HepG2 (cell line): Measurements from ENCODE around the gene KNG1. TPM values are rescaled to one million over a fixed set of nuclear protein-coding genes. Genes with fewer than 3 reads are reported as not detected.
A peak's percentile ranks its signal among the peaks of the same experiment; 100 is the strongest.

Experiments
- ARNT ChIP-seq: fragments of 450-650 bp; IDR thresholded peaks from 2 replicates; pipeline ENCODE4 v1.6.1; 2017
- DBP ChIP-seq: sonication (generic); formaldehyde crosslinking; IDR thresholded peaks from 2 replicates; pipeline ENCODE4 v1.4.0; 2020; ENCODE audit warnings: missing genetic modification reagents; ENCODE audit errors: not compliant biosample characterization
- DPF2 ChIP-seq: sonication (generic); formaldehyde crosslinking; IDR thresholded peaks from 2 replicates; pipeline ENCODE4 v1.4.0; 2020; ENCODE audit warnings: mild to moderate bottlenecking, low read depth, missing genetic modification reagents, borderline replicate concordance
- ESRRA ChIP-seq: sonication (generic); formaldehyde crosslinking; IDR thresholded peaks from 2 replicates; pipeline ENCODE4 v1.5.1; 2020; ENCODE audit warnings: mild to moderate bottlenecking, low read depth, missing genetic modification reagents
- HDAC1 ChIP-seq: sonication (generic); formaldehyde crosslinking; IDR thresholded peaks from 2 replicates; pipeline ENCODE4 v1.5.1; 2020; ENCODE audit warnings: mild to moderate bottlenecking, missing genetic modification reagents
- MAFK ChIP-seq, 2 experiments: IDR thresholded peaks in 1 of 2; conservative IDR thresholded peaks in 1 of 2; 2 replicates each; pipeline ENCODE4 v1.6.1; 2011; ENCODE audit warnings: improper control_type of control experiment in 2 of 2, low read length in 2 of 2
- MED8 ChIP-seq: sonication (generic); formaldehyde crosslinking; IDR thresholded peaks from 2 replicates; pipeline ENCODE4 v1.8.1; 2023; ENCODE audit warnings: mild to moderate bottlenecking, missing genetic modification reagents; ENCODE audit not compliant: insufficient replicate concordance
- NCOA5 ChIP-seq: sonication (generic); formaldehyde crosslinking; IDR thresholded peaks from 2 replicates; pipeline ENCODE4 v1.4.0; 2020; ENCODE audit warnings: missing genetic modification reagents
- NFKBIZ ChIP-seq: IDR thresholded peaks from 2 replicates; pipeline ENCODE4 v1.6.1; 2018; ENCODE audit warnings: missing genetic modification reagents, missing compliant biosample characterization
- TMF1 ChIP-seq: sonication (generic); formaldehyde crosslinking; IDR thresholded peaks from 2 replicates; pipeline ENCODE4 v1.8.1; 2022; ENCODE audit warnings: low read depth, missing genetic modification reagents
- ZBTB25 ChIP-seq: IDR thresholded peaks from 2 replicates; pipeline ENCODE4 v1.6.1; 2018; ENCODE audit warnings: missing genetic modification reagents
- ZBTB49 ChIP-seq: sonication (generic); formaldehyde crosslinking; IDR thresholded peaks from 2 replicates; pipeline ENCODE4 v1.4.0; 2020; ENCODE audit warnings: missing genetic modification reagents, borderline replicate concordance
- ZNF296 ChIP-seq: sonication (generic); formaldehyde crosslinking; conservative IDR thresholded peaks from 2 replicates; pipeline ENCODE4 v1.5.0; 2020; ENCODE audit warnings: mild to moderate bottlenecking, missing genetic modification reagents
- ZNF546 ChIP-seq: sonication (generic); formaldehyde crosslinking; conservative IDR thresholded peaks from 2 replicates; pipeline ENCODE4 v1.8.1; 2023; ENCODE audit warnings: mild to moderate bottlenecking, missing genetic modification reagents
- ZNF572 ChIP-seq: sonication (generic); formaldehyde crosslinking; IDR thresholded peaks from 2 replicates; pipeline ENCODE4 v1.5.1; 2020; ENCODE audit warnings: mild to moderate bottlenecking, missing genetic modification reagents
- ZNF740 ChIP-seq: sonication (generic); formaldehyde crosslinking; IDR thresholded peaks from 2 replicates; pipeline ENCODE4 v1.4.0; 2020; ENCODE audit warnings: missing genetic modification reagents
- polyA plus RNA-seq, 8 experiments: library from polyadenylated mRNA; depleted of rRNA in 3 of 8; stranded (reverse) in 7 of 8; unstranded in 1 of 8; fragments of >200 nt; fragmentation: Illumina TruSeq in 4 of 8; extraction: Trizol in 4 of 8; gene quantifications; 2 replicates each; pipeline versions ENCODE4 v1.2.1 to v1.2.3, GENCODE V29; 2011 to 2016; ENCODE audit warnings: low read depth in 4 of 8, missing spikeins in 1 of 8, mixed read lengths in 1 of 8; ENCODE audit not compliant: insufficient read depth in 1 of 8
- total RNA-seq, 5 experiments: library from RNA; depleted of rRNA; stranded (reverse); fragments of >200 nt; fragmentation: Illumina TruSeq; extraction: Trizol; gene quantifications; 2 replicates each; pipeline ENCODE4 v1.2.3, GENCODE V29; 2016; ENCODE audit warnings: low read depth in 1 of 5
- TF ChIP-seq, protein P1 (sequence below): sonication (generic); formaldehyde crosslinking; IDR thresholded peaks from 2 replicates; pipeline ENCODE4 v1.4.0; 2020; ENCODE audit warnings: missing genetic modification reagents
- TF ChIP-seq, protein P2 (sequence below): sonication (generic); formaldehyde crosslinking; IDR thresholded peaks from 2 replicates; pipeline ENCODE4 v1.8.1; 2023; ENCODE audit warnings: mild to moderate bottlenecking, missing genetic modification reagents
- TF ChIP-seq, protein P3 (sequence below): sonication (generic); formaldehyde crosslinking; IDR thresholded peaks from 2 replicates; pipeline ENCODE4 v1.4.0; 2020; ENCODE audit warnings: mild to moderate bottlenecking, missing genetic modification reagents, borderline replicate concordance

Gene KNG1
- total and polyA plus RNA-seq, 2 of the 13 experiments (the other 11 are each of a cell fraction or from before 2014, with no cell fraction given): 6.5 to 7.0 TPM

GRCh38 chr3:186746008-186746407, 28.8 kb downstream of the KNG1 start (continued):
- TF ChIP-seq ZBTB49 (CRISPR knock-in tag): no peak
- TF ChIP-seq MAFK (conservative IDR thresholded peaks at IDR 0.05 in 1 of 2, IDR thresholded peaks at IDR 0.05 in 1 of 2; ENCODE audit: low read length in 2 of 2): no peak
- no peak for TF ChIP-seq MED8 (CRISPR knock-in tag)
- TF ChIP-seq, protein P1, sequence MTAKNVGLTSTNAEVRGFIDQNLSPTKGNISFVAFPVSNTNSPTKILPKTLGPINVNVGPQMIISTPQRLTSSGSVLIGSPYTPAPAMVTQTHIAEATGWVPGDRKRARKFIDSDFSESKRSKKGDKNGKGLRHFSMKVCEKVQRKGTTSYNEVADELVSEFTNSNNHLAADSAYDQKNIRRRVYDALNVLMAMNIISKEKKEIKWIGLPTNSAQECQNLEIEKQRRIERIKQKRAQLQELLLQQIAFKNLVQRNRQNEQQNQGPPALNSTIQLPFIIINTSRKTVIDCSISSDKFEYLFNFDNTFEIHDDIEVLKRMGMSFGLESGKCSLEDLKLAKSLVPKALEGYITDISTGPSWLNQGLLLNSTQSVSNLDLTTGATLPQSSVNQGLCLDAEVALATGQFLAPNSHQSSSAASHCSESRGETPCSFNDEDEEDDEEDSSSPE (CRISPR knock-in tag): peak; percentile 47
- TF ChIP-seq ARNT: no peak
- TF ChIP-seq NCOA5 (CRISPR knock-in tag): no peak
- no peak for TF ChIP-seq ZBTB25 (CRISPR knock-in tag)
- peak; percentile 35; the same call in 1 of the 2 replicates for TF ChIP-seq ESRRA (CRISPR knock-in tag)
- no peak for TF ChIP-seq DPF2
- peak; percentile 44; the same call in 1 of the 2 replicates for TF ChIP-seq HDAC1 (CRISPR knock-in tag)
- TF ChIP-seq, protein P2, sequence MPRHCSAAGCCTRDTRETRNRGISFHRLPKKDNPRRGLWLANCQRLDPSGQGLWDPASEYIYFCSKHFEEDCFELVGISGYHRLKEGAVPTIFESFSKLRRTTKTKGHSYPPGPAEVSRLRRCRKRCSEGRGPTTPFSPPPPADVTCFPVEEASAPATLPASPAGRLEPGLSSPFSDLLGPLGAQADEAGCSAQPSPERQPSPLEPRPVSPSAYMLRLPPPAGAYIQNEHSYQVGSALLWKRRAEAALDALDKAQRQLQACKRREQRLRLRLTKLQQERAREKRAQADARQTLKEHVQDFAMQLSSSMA (CRISPR knock-in tag): no peak
- TF ChIP-seq, protein P3, sequence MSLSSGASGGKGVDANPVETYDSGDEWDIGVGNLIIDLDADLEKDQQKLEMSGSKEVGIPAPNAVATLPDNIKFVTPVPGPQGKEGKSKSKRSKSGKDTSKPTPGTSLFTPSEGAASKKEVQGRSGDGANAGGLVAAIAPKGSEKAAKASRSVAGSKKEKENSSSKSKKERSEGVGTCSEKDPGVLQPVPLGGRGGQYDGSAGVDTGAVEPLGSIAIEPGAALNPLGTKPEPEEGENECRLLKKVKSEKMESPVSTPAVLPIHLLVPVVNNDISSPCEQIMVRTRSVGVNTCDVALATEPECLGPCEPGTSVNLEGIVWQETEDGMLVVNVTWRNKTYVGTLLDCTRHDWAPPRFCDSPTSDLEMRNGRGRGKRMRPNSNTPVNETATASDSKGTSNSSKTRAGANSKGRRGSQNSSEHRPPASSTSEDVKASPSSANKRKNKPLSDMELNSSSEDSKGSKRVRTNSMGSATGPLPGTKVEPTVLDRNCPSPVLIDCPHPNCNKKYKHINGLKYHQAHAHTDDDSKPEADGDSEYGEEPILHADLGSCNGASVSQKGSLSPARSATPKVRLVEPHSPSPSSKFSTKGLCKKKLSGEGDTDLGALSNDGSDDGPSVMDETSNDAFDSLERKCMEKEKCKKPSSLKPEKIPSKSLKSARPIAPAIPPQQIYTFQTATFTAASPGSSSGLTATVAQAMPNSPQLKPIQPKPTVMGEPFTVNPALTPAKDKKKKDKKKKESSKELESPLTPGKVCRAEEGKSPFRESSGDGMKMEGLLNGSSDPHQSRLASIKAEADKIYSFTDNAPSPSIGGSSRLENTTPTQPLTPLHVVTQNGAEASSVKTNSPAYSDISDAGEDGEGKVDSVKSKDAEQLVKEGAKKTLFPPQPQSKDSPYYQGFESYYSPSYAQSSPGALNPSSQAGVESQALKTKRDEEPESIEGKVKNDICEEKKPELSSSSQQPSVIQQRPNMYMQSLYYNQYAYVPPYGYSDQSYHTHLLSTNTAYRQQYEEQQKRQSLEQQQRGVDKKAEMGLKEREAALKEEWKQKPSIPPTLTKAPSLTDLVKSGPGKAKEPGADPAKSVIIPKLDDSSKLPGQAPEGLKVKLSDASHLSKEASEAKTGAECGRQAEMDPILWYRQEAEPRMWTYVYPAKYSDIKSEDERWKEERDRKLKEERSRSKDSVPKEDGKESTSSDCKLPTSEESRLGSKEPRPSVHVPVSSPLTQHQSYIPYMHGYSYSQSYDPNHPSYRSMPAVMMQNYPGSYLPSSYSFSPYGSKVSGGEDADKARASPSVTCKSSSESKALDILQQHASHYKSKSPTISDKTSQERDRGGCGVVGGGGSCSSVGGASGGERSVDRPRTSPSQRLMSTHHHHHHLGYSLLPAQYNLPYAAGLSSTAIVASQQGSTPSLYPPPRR: no peak
- TF ChIP-seq DBP (CRISPR knock-in tag): no peak
- no peak for TF ChIP-seq ZNF546 (CRISPR knock-in tag)
- TF ChIP-seq NFKBIZ (CRISPR knock-in tag): peak; percentile 54; the same call in 1 of the 2 replicates
- no peak for TF ChIP-seq ZNF572 (CRISPR knock-in tag)
- TF ChIP-seq TMF1 (CRISPR knock-in tag): no peak
- TF ChIP-seq ZNF740 (CRISPR knock-in tag): no peak
- no peak for TF ChIP-seq ZNF296 (CRISPR knock-in tag)
